Stimulated activated CD8-positive, alpha-beta memory T cell treated with anti-CD3 and anti-CD28 coated beads, Interleukin-7, amount 100 ng/mL, for 48 hours (primary cell): ENCODE data around the gene WDR4.
"Not testable (repeated sequence)": the region's sequence is repeated elsewhere in the genome, so short reads cannot be mapped to it uniquely, and the experiment has no call there.

Source experiments
- DNase-seq, 2 donors: peaks; one replicate each; pipeline ENCODE4 v3.0.0-alpha.2; 2020; ENCODE audit warnings: low read depth in 1 of 2; ENCODE audit errors: extremely low read depth in 1 of 2

The WDR4 gene

GRCh38 chr21:42854246-42855010 is 24.9 kb downstream of the WDR4 start:
- DNase-seq: no peak

DNA sequence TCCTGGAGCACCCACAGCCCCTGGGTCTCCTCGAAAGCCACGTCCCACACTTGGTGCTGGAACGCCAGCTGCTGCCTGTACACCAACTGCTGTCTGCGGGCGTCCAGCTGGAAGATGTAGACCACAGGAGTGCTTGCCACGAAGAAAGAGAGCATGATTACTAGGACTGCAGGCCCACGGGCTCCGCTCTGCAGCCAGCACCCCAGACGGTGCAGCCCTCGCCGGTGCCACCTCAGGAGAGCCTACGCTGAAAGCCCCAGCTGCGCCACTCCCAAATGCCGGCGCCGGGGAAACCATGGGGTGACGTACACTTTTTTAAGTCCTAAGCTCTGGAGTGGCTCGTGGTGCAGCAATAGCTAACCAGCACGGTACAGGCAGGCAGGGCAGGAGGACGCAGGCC is 25.7 kb downstream of the WDR4 start:
- no peak for DNase-seq

DNA sequence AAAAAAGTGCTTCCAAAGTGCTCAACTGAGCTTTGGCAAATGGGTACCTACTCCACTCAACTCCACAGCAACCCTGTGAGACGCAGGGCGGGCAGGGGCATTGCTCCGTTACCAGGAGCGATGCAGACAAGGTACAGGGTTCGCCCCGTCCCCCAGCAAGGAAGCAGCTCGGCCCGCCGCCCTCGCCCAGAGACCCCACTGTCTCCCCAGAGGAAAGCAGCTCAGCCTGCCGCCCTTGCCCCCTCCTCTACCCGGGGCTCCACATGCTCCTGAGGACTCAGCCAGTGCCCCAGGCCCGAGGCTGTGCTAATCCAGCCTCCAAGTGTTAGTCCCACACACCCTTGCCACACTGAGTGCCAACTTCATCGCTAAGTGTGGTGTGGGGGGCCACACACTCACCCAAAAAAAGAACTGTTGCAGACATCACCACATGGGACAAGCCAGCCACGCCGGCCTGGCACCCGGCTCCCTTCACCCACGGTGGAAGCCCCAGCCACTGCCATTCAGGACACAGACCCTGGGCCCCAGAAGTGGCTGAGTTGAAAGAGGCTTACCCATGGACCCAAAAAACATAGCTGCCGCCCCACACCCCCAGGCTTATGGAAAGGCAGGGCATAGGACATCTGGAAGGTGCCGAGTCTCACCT is 26.3 kb downstream of the WDR4 start:
- DNase-seq: no peak

DNA sequence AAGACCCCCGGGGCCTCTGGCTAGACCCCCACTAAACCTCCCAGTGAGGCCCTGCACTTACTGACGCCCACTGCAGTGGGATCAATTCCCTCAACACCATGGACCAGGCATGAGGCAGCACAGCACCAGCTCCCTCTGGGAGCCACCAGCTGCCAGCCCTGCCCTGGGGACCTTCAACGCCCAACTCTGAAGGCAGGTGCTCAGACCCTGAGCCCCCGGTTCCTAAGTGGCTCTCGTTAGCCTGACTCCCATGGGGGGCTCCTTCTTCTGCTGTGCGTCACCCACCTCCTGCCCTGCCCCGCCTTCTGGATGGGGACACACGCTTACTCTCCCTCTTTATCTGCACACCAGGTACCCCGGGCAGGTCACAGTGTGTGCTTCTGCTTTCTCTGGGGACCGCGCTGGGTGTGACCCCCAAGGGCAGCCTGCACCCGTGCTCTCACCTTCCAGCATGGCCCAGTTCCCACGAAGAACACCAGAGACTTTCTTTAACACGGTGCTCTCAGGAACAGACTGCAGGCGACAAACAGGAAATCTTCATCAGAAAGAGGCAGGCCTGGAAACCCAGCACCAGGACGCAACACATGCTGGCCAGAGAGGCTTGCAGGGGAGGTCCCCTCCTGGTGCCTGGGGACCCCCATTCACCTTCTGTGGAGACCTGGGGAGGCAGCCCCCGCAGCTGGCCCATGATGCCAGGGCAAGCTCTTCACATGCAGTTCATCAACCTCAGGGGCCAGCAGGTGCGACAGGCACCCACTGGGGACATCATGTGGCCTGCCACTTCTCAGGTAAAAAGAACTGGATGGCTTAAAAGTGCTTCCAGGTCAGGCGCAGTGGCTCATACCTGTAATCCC is 27.3 kb downstream of the WDR4 start:
- DNase-seq: no peak

DNA sequence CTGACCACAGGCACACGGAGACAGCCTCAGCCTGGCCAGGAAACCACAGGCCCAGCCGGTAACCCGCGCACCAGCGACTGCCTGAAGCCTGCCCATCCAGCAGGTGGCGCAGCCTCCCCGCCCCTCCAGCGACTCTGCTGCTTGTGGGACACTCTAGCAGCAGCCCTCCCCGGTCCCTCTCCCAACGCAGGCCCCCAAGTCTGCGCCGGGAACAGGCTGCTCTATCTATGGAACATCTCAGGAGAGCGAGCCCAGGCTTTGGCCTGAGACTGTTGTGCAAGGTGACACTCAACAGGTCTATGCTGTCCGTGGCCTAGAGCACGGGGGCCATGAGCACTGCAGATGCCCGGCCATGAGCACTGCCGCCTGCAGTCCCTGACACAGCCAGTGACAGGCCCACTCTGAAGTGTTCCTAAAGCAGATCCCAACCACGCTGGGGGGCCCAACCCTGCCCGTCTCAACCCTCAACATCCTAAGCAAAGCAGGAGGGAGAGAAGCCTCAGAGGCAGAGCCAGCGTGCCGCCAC is 28.4 kb downstream of the WDR4 start:
- no peak for DNase-seq

DNA sequence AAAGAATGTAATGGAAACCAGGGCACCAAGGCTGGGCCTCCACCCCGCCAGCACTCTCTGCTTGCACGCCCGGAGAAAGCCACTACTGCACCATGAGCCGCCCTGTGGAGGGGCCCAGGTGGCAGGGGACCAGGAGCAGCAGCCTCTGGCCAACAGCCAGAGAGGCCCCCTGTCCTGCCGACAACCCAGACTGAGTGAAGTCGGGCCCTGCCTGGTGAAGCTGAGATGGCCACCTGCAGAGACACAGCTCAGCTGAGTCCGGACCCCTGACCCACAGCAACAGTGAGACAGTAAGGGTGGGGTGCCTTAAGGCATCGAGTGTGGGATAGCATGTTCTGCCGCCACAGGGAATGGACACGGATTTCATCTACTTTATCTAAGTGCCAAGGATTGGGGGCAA is 28.9 kb downstream of the WDR4 start:
- no peak for DNase-seq

- no peak for DNase-seq
Observed at GRCh38 chr21:42849759-42850412, 29.5 kb downstream of the WDR4 start.

GRCh38 chr21:42848932-42849758 is 30.2 kb downstream of the WDR4 start:
- no peak for DNase-seq

GRCh38 chr21:42848144-42848931 is 31.0 kb downstream of the WDR4 start:
- not testable (repeated sequence) for DNase-seq

DNA sequence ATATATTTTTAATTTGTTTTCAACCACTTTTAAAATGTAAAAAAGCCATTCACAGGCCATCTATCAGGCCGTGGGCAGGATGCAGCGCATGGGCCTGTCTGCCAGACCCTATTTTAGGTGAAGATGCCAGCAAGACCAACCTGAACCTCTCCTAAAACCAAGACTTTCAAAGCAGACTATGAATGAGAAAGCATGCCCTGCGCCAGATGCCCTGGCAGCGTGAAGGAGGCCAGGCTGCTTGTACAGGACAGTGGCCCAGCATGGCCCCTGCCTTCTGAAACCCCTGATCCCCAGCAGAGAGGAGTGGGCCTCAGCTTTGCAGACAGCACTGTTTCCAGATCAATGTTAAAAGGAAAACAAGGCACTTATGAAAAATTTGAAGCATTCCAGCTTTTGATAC is 31.6 kb downstream of the WDR4 start:
- DNase-seq: no peak

DNA sequence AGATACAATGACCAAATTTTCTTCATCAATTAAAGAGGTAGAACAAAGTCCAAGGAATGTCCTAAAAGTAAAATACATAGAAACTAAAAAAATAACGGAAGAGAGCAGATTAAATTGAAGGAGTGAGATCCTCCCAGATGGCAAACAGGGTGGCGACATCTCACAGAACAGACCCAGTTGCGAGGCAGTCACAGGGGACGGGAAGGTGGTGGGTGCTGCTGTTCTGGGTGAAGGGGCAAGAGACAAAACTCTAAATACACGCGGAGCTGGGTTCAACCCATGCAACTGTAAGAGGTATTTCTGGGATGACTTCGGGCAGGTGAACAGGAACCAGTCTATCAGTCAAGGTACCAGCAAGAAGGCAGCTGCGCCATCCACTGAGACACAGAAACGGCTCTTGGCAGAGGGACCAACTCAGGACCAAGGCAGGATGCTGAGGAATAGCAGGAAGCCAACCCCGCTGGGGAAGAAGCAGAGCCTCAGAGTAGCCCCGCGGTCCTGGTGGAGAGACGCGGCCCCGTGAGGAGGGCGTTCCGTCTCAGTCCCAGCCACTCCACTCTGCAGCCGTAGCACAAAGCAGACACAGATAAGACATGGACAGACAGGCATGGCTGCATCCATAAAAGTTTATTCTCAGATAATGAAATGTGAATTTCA is 32.2 kb downstream of the WDR4 start:
- DNase-seq: no peak

DNA sequence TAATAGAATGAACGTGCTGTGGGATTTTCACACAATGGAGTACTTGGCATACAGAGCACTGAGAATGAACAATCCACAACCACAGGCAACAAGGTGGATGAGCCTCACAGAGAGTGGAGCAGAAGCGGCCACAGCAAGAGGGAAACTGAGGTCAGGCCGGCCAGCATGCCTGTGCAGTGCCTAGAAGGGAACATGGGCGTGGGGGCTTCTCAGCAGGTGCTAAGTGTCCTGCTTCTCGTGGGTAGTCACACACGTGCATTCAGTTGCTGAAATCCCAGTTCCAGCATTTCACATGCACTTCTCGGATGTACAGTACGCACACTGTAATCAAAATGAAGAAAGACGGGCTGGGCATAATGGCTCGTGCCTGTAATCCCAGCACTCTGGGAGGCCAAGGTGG is 33.1 kb downstream of the WDR4 start:
- no peak for DNase-seq

- DNase-seq: no peak
Observed at GRCh38 chr21:42845296-42845965, 33.9 kb downstream of the WDR4 start.

GRCh38 chr21:42844411-42845113 is 34.8 kb downstream of the WDR4 start:
- no peak for DNase-seq

DNA sequence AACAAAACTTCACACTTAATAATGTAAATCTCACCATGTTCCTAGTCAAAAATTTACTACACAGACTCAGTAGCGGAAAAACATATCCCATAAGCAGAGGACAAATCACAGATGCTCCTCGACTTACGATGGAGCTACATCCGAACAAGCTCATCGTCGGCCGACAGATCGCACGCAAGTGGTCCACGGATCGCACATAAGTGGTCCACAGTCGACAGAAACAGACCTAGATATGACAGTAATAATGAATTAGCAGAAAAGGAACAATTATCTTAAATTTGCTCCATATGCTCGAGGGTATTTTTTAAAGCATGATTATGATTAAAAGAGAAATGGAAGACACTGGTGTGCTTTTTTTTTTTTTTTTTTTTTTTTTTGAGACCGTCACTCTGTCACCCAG is 36.3 kb downstream of the WDR4 start:
- DNase-seq: no peak

GRCh38 chr21:42841916-42842655 is 37.3 kb downstream of the WDR4 start:
- not testable (repeated sequence) for DNase-seq
